H9 (cell line): ENCODE results near the gene LIMA1. TPM values are rescaled to one million over a fixed set of nuclear protein-coding genes. Genes with fewer than 3 reads are reported as not detected.

Source experiments
- DNase-seq: peaks from one replicate; pipeline ENCODE4 v3.0.0-alpha.2; 2017
- H2AFZ ChIP-seq: one replicate; pipeline ENCODE4 v1.6.1; 2013; ENCODE audit warnings: mild to moderate bottlenecking, low read length, control low read depth, moderate library complexity
- H2AK5ac ChIP-seq: 2 replicates; pipeline ENCODE4 v1.6.1; 2013; ENCODE audit warnings: low read length, control low read depth, mixed read lengths; ENCODE audit not compliant: insufficient read length
- H2BK120ac ChIP-seq: one replicate; pipeline ENCODE4 v1.6.1; 2013; ENCODE audit warnings: low read depth, mild to moderate bottlenecking, low read length, control low read depth, inconsistent platforms; ENCODE audit not compliant: poor library complexity, severe bottlenecking
- H2BK12ac ChIP-seq: 2 replicates; pipeline ENCODE4 v1.6.1; 2013; ENCODE audit warnings: low read length, control low read depth, mixed read lengths, low read depth; ENCODE audit not compliant: insufficient read length
- H2BK15ac ChIP-seq: 2 replicates; pipeline ENCODE4 v1.6.1; 2013; ENCODE audit warnings: low read depth, low read length, control low read depth
- H2BK20ac ChIP-seq: one replicate; pipeline ENCODE4 v1.6.1; 2013; ENCODE audit warnings: low read depth, mild to moderate bottlenecking, low read length, control low read depth, inconsistent platforms; ENCODE audit not compliant: poor library complexity, severe bottlenecking
- H2BK5ac ChIP-seq: 2 replicates; pipeline ENCODE4 v1.6.1; 2013; ENCODE audit warnings: low read length, control low read depth, mixed read lengths; ENCODE audit not compliant: insufficient read length
- H3K14ac ChIP-seq: 2 replicates; pipeline ENCODE4 v1.6.1; 2013; ENCODE audit warnings: low read length, control low read depth; ENCODE audit not compliant: insufficient read depth
- H3K18ac ChIP-seq: 2 replicates; pipeline ENCODE4 v1.6.1; 2013; ENCODE audit warnings: low read depth, mild to moderate bottlenecking, mixed read lengths, low read length, control low read depth; ENCODE audit not compliant: insufficient read length
- H3K23ac ChIP-seq: 2 replicates; pipeline ENCODE4 v1.6.1; 2013; ENCODE audit warnings: low read length, control low read depth, mixed read lengths, low read depth; ENCODE audit not compliant: insufficient read length
- H3K23me2 ChIP-seq: 2 replicates; pipeline ENCODE4 v1.6.1; 2013; ENCODE audit warnings: low read depth, mild to moderate bottlenecking, mixed read lengths, low read length, control low read depth; ENCODE audit not compliant: insufficient read length, poor library complexity, severe bottlenecking
- H3K27ac ChIP-seq: 2 replicates; pipeline ENCODE4 v1.5.1; 2013; ENCODE audit warnings: low read length, control low read depth, mixed read lengths, low read depth; ENCODE audit not compliant: insufficient read length
- H3K27me3 ChIP-seq: 2 replicates; pipeline ENCODE4 v1.6.1; 2013; ENCODE audit warnings: low read length, control low read depth, inconsistent platforms; ENCODE audit not compliant: insufficient read depth
- H3K4ac ChIP-seq: 2 replicates; pipeline ENCODE4 v1.6.1; 2013; ENCODE audit warnings: low read depth, mild to moderate bottlenecking, control low read depth, inconsistent platforms, low read length, moderate library complexity
- H3K4me1 ChIP-seq: 2 replicates; pipeline ENCODE4 v1.6.1; 2013; ENCODE audit warnings: low read length, control low read depth, inconsistent platforms; ENCODE audit not compliant: insufficient read depth
- H3K4me2 ChIP-seq: 2 replicates; pipeline ENCODE4 v1.6.1; 2013; ENCODE audit warnings: low read length, control low read depth, mixed read lengths; ENCODE audit not compliant: insufficient read length, insufficient read depth
- H3K56ac ChIP-seq: 2 replicates; pipeline ENCODE4 v1.6.1; 2013; ENCODE audit warnings: low read depth, mild to moderate bottlenecking, mixed read lengths, low read length, control low read depth; ENCODE audit not compliant: insufficient read length
- H3K79me1 ChIP-seq: 2 replicates; pipeline ENCODE4 v1.6.1; 2013; ENCODE audit warnings: low read depth, mild to moderate bottlenecking, moderate library complexity, low read length, control low read depth, inconsistent platforms; ENCODE audit not compliant: insufficient read depth, poor library complexity, severe bottlenecking
- H3K79me2 ChIP-seq: 2 replicates; pipeline ENCODE4 v1.6.1; 2013; ENCODE audit warnings: low read length, control low read depth, inconsistent platforms; ENCODE audit not compliant: insufficient read depth
- H3K9ac ChIP-seq: 2 replicates; pipeline ENCODE4 v1.6.1; 2013; ENCODE audit warnings: low read length, control low read depth, mixed read lengths; ENCODE audit not compliant: insufficient read length; ENCODE audit errors: extremely low read depth
- H3K9me3 ChIP-seq: one replicate; pipeline ENCODE4 v1.6.1; 2013; ENCODE audit warnings: low read depth, low read length, inconsistent platforms; ENCODE audit not compliant: control insufficient read depth
- H3T11ph ChIP-seq: one replicate; pipeline ENCODE4 v1.6.1; 2013; ENCODE audit warnings: mild to moderate bottlenecking, low read length, control low read depth, inconsistent platforms
- H4K20me1 ChIP-seq: one replicate; pipeline ENCODE4 v1.6.1; 2013; ENCODE audit not compliant: control insufficient read depth, insufficient read length, insufficient read depth
- H4K5ac ChIP-seq: 2 replicates; pipeline ENCODE4 v1.6.1; 2013; ENCODE audit warnings: low read depth, mild to moderate bottlenecking, mixed read lengths, low read length, control low read depth; ENCODE audit not compliant: insufficient read length
- H4K8ac ChIP-seq: replicated peaks from 2 replicates; pipeline ENCODE4 v1.6.1; 2013; ENCODE audit warnings: low read length, control low read depth, mixed read lengths, low read depth; ENCODE audit not compliant: insufficient read length
- H4K91ac ChIP-seq: 2 replicates; pipeline ENCODE4 v1.6.1; 2013; ENCODE audit warnings: low read depth, mild to moderate bottlenecking, moderate library complexity, mixed read lengths, low read length, control low read depth; ENCODE audit not compliant: insufficient read length
- H3K27ac Mint-ChIP-seq, 3 experiments: 2 replicates in 2 of 3; 3 replicates in 1 of 3; pipeline ENCODE4 v1.8.0; 2020 to 2021; ENCODE audit warnings: mixed read lengths in 3 of 3, mild to moderate bottlenecking in 1 of 3, moderate library complexity in 1 of 3
- H3K27me3 Mint-ChIP-seq: 2 replicates; pipeline ENCODE4 v1.8.0; 2021; ENCODE audit warnings: low read depth, mild to moderate bottlenecking, moderate library complexity, mixed read lengths
- H3K36me3 Mint-ChIP-seq, 3 experiments: 2 replicates in 2 of 3; 3 replicates in 1 of 3; pipeline ENCODE4 v1.8.0; 2020 to 2021; ENCODE audit warnings: low read depth in 3 of 3, mixed read lengths in 3 of 3; ENCODE audit not compliant: insufficient read depth in 1 of 3
- H3K4me1 Mint-ChIP-seq, 2 experiments: 2 replicates each; pipeline ENCODE4 v1.8.0; 2020; ENCODE audit warnings: mixed read lengths in 2 of 2
- H3K4me3 Mint-ChIP-seq, 2 experiments: 2 replicates in 1 of 2; 3 replicates in 1 of 2; pipeline ENCODE4 v1.8.0; 2020 to 2021; ENCODE audit warnings: mild to moderate bottlenecking in 2 of 2, mixed read lengths in 2 of 2, moderate library complexity in 1 of 2
- H3K9me3 Mint-ChIP-seq, 2 experiments: 2 replicates in 1 of 2; 3 replicates in 1 of 2; pipeline ENCODE4 v1.8.0; 2020; ENCODE audit warnings: mild to moderate bottlenecking in 2 of 2, mixed read lengths in 2 of 2, moderate library complexity in 1 of 2
- CTCF ChIP-seq: fragments of 200-600 bp; sonication (generic); conservative IDR thresholded peaks from 3 replicates; pipeline ENCODE4 v1.8.0; 2021; ENCODE audit warnings: antibody characterized with exemption, mild to moderate bottlenecking
- total RNA-seq: library from RNA; stranded (reverse); gene quantifications from 2 replicates; pipeline ENCODE4 v1.2.1, GENCODE V29; 2021

The LIMA1 gene
- total RNA-seq, 1 experiment from 2014 or later = 40.8 TPM

GRCh38 chr12:50160643-50161042 is 122.7 kb downstream of the LIMA1 start:
- H3K4me2 ChIP-seq = no peak overlapping the region
- no peak overlapping the region for H3T11ph ChIP-seq
- no peak overlapping the region for H2BK15ac ChIP-seq
- no peak overlapping the region for H3K4me3 Mint-ChIP-seq
- no peak overlapping the region for H3K18ac ChIP-seq
- no peak overlapping the region for H2BK120ac ChIP-seq
- no peak overlapping the region for H3K4ac ChIP-seq
- H3K27me3 ChIP-seq = no peaks in the 10 kb centered on the region
- no peak overlapping the region for H2AK5ac ChIP-seq
- H3K23ac ChIP-seq = no peak overlapping the region
- no peak for TF ChIP-seq CTCF
- H3K4me1 Mint-ChIP-seq = peaks cover 7 to 12% of the 10 kb centered on the region in 2 experiments; a peak in 3 of 4 replicates
- H3K27ac ChIP-seq = no peak overlapping the region
- H3K79me2 ChIP-seq = peaks cover 18% of the 10 kb centered on the region; the same call in 1 of the 2 replicates
- H3K79me1 ChIP-seq = no peaks in the 10 kb centered on the region
- no peak overlapping the region for H2BK12ac ChIP-seq
- H3K23me2 ChIP-seq = no peaks in the 10 kb centered on the region
- H4K91ac ChIP-seq = no peak overlapping the region
- peaks cover 11 to 17% (median 12%) of the 10 kb centered on the region in 3 experiments; a peak in 5 of 7 replicates for H3K36me3 Mint-ChIP-seq
- no peak overlapping the region for H3K14ac ChIP-seq
- no peaks in the 10 kb centered on the region for H3K9me3 ChIP-seq
- no peak overlapping the region for H4K5ac ChIP-seq
- no peak overlapping the region for H2BK5ac ChIP-seq
- H2AFZ ChIP-seq = no peak overlapping the region
- H4K8ac ChIP-seq = no peak overlapping the region
- no peaks in the 10 kb centered on the region for H4K20me1 ChIP-seq
- H3K27me3 Mint-ChIP-seq = no peaks in the 10 kb centered on the region
- no peak overlapping the region for H3K56ac ChIP-seq
- no peak overlapping the region for H3K9ac ChIP-seq
- H3K4me1 ChIP-seq = no peaks in the 10 kb centered on the region
- no peaks in the 10 kb centered on the region for H3K9me3 Mint-ChIP-seq
- no peak overlapping the region for H2BK20ac ChIP-seq
- DNase-seq = no peak
- no peak overlapping the region; a peak in 1 of 7 replicates for H3K27ac Mint-ChIP-seq
